Panc1 (cell line): Measurements from ENCODE around the gene CDC42EP3.

Experiments used
- POLR2AphosphoS5 ChIP-seq: IDR thresholded peaks from 2 replicates; pipeline ENCODE4 v1.6.1; 2012; ENCODE audit warnings: mild to moderate bottlenecking, low read depth, low read length, moderate library complexity
- SIN3A ChIP-seq: IDR thresholded peaks from 2 replicates; pipeline ENCODE4 v1.6.1; 2012; ENCODE audit warnings: low read depth, mild to moderate bottlenecking, low read length, moderate library complexity, borderline replicate concordance; ENCODE audit not compliant: insufficient read depth
- TF ChIP-seq, protein P1 (sequence below), 2 experiments: IDR thresholded peaks; 2 replicates each; pipeline ENCODE4 v1.6.1; 2011 to 2012; ENCODE audit warnings: low read depth in 2 of 2, control low read depth in 1 of 2, low read length in 1 of 2, mild to moderate bottlenecking in 1 of 2, moderate library complexity in 1 of 2; ENCODE audit not compliant: insufficient read depth in 1 of 2
- TF ChIP-seq, protein P2 (sequence below): fragments of 450-650 bp; IDR thresholded peaks from 2 replicates; pipeline ENCODE4 v1.5.1; 2017; ENCODE audit warnings: mild to moderate bottlenecking

DNA sequence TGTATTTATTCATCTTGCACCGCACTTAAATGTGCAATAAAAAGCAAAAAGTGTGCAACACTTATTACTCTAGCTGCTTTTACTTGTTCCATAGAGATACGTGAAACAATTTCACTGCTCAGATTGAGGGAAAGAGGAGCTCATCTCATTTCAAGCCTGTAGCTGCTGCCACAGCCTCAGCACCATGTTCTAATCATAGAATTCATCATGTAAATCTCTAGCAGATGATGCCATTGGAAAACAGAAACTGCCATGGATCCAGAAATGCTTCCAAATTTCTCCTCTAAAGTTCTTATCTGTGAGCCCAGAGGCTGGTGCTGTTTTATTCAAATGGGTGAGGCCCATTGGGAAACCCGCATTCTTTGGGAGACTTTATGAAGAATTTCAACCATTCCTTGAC is 2.0 kb downstream of the CDC42EP3 start:
- TF ChIP-seq, protein P1, sequence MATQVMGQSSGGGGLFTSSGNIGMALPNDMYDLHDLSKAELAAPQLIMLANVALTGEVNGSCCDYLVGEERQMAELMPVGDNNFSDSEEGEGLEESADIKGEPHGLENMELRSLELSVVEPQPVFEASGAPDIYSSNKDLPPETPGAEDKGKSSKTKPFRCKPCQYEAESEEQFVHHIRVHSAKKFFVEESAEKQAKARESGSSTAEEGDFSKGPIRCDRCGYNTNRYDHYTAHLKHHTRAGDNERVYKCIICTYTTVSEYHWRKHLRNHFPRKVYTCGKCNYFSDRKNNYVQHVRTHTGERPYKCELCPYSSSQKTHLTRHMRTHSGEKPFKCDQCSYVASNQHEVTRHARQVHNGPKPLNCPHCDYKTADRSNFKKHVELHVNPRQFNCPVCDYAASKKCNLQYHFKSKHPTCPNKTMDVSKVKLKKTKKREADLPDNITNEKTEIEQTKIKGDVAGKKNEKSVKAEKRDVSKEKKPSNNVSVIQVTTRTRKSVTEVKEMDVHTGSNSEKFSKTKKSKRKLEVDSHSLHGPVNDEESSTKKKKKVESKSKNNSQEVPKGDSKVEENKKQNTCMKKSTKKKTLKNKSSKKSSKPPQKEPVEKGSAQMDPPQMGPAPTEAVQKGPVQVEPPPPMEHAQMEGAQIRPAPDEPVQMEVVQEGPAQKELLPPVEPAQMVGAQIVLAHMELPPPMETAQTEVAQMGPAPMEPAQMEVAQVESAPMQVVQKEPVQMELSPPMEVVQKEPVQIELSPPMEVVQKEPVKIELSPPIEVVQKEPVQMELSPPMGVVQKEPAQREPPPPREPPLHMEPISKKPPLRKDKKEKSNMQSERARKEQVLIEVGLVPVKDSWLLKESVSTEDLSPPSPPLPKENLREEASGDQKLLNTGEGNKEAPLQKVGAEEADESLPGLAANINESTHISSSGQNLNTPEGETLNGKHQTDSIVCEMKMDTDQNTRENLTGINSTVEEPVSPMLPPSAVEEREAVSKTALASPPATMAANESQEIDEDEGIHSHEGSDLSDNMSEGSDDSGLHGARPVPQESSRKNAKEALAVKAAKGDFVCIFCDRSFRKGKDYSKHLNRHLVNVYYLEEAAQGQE (IDR thresholded peaks at IDR 0.05; ENCODE audit: insufficient read depth in 1 of 2, low read depth in 2 of 2, low read length in 1 of 2): no peak
- TF ChIP-seq, protein P2, sequence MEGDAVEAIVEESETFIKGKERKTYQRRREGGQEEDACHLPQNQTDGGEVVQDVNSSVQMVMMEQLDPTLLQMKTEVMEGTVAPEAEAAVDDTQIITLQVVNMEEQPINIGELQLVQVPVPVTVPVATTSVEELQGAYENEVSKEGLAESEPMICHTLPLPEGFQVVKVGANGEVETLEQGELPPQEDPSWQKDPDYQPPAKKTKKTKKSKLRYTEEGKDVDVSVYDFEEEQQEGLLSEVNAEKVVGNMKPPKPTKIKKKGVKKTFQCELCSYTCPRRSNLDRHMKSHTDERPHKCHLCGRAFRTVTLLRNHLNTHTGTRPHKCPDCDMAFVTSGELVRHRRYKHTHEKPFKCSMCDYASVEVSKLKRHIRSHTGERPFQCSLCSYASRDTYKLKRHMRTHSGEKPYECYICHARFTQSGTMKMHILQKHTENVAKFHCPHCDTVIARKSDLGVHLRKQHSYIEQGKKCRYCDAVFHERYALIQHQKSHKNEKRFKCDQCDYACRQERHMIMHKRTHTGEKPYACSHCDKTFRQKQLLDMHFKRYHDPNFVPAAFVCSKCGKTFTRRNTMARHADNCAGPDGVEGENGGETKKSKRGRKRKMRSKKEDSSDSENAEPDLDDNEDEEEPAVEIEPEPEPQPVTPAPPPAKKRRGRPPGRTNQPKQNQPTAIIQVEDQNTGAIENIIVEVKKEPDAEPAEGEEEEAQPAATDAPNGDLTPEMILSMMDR: no peak
- no peak for TF ChIP-seq SIN3A
- TF ChIP-seq POLR2AphosphoS5: no peak
